AG04449 (cell line): Measurements from ENCODE around the gene PHTF1.

Experiments
- CTCF ChIA-PET: fragments of 350-600 bp; formaldehyde crosslinking; extraction: SDS; loops from one replicate; lab custom pipeline; 2021; ENCODE audit warnings: antibody characterized with exemption; lab: Yijun Ruan, JAX
- POLR2A ChIA-PET: fragments of 400-600, 350-600 bp; formaldehyde crosslinking; extraction: SDS; loops from one replicate; lab custom pipeline; 2020; ENCODE audit warnings: antibody characterized with exemption, inconsistent platforms; lab: Yijun Ruan, JAX
- DNase-seq: peaks from one replicate; pipeline ENCODE4 v3.0.0-alpha.2; 2010; ENCODE audit warnings: low read depth, low spot score
- H3K4me3 ChIP-seq: 2 replicates; pipeline ENCODE4 v1.5.1; 2011; ENCODE audit warnings: low read depth, mild to moderate bottlenecking, control low read depth, low read length
- CTCF ChIP-seq: IDR thresholded peaks from one replicate; pipeline ENCODE4 v1.5.1; 2011; ENCODE audit warnings: mild to moderate bottlenecking, moderate library complexity, low read length, control low read depth, inconsistent platforms; ENCODE audit not compliant: insufficient read depth; ENCODE audit errors: missing control alignments

PHTF1 gene

GRCh38 chr1:113686891-113687618 is 72.2 kb downstream of the PHTF1 start:
- no peak overlapping the region for H3K4me3 ChIP-seq
- DNase-seq = peak; percentile 19
- no peak for TF ChIP-seq CTCF
- POLR2A ChIA-PET = no interaction called here
- CTCF ChIA-PET = interaction anchor here (1.2 to 1.8 kb wide), 2 partner anchors 9 to 547 kb away, joined by 3 to 7 read pairs; no protein-coding TSS in a partner anchor

GRCh38 chr1:113684153-113684541 is 75.1 kb downstream of the PHTF1 start:
- TF ChIP-seq CTCF = no peak
- ChIA-PET POLR2A (no interaction called here), CTCF (interaction anchor here (1.1 kb wide), 1 partner anchor 25 kb away, joined by 3 read pairs; no protein-coding TSS in a partner anchor)
- no peak for DNase-seq
- H3K4me3 ChIP-seq = no peak overlapping the region

GRCh38 chr1:113683384-113684152 is 75.7 kb downstream of the PHTF1 start:
- POLR2A ChIA-PET = no interaction called here
- DNase-seq = no peak
- CTCF ChIA-PET = interaction anchor here (1.1 kb wide), 1 partner anchor 25 kb away, joined by 3 read pairs; no protein-coding TSS in a partner anchor
- TF ChIP-seq CTCF = no peak
- H3K4me3 ChIP-seq = no peak overlapping the region

- CTCF ChIA-PET = interaction anchor here (0.9 to 8.2 kb wide), 5 partner anchors 11 to 966 kb away, joined by 3 to 140 read pairs (median 4); no protein-coding TSS in a partner anchor
- no peak overlapping the region for H3K4me3 ChIP-seq
- TF ChIP-seq CTCF = no peak
- POLR2A ChIA-PET = interaction anchor here (0.5 kb wide), 1 partner anchor 77 kb away, joined by 3 read pairs; no protein-coding TSS in a partner anchor
- no peak for DNase-seq
These were observed 77.5 kb downstream of the PHTF1 start for GRCh38 chr1:113681596-113682337.

- no peak overlapping the region for H3K4me3 ChIP-seq
- ChIA-PET POLR2A (no interaction called here), CTCF (interaction anchor here (0.7 to 8.2 kb wide), 10 partner anchors 9 to 605 kb away, joined by 3 to 140 read pairs (median 4); partner anchors contain the start of gene LRIG2)
- DNase-seq = no peak
- TF ChIP-seq CTCF = no peak
These were observed 81.2 kb downstream of the PHTF1 start for GRCh38 chr1:113678159-113678469.
